Renal pelvis (tissue), 12 donors: ENCODE data around the gene COBLL1. TPM values are rescaled to one million over a fixed set of nuclear protein-coding genes. Genes with fewer than 3 reads are reported as not detected.
A peak's percentile ranks its signal among the peaks of the same experiment; 100 is the strongest.

Source experiments
- DNase-seq: peaks from one replicate; pipeline ENCODE4 v3.0.0-alpha.2; 2013
- long read RNA-seq, 16 experiments: transcript quantifications; one replicate each; lab custom pipeline, GENCODE V29; 2026
- polyA plus RNA-seq, 3 donors: library from polyadenylated mRNA; unstranded; fragments of 120-200 nt; gene quantifications; one replicate each; pipeline ENCODE4 v1.2.1, GENCODE V29; 2013; ENCODE audit not compliant: insufficient read length in 3 of 3

COBLL1 gene, protein sequence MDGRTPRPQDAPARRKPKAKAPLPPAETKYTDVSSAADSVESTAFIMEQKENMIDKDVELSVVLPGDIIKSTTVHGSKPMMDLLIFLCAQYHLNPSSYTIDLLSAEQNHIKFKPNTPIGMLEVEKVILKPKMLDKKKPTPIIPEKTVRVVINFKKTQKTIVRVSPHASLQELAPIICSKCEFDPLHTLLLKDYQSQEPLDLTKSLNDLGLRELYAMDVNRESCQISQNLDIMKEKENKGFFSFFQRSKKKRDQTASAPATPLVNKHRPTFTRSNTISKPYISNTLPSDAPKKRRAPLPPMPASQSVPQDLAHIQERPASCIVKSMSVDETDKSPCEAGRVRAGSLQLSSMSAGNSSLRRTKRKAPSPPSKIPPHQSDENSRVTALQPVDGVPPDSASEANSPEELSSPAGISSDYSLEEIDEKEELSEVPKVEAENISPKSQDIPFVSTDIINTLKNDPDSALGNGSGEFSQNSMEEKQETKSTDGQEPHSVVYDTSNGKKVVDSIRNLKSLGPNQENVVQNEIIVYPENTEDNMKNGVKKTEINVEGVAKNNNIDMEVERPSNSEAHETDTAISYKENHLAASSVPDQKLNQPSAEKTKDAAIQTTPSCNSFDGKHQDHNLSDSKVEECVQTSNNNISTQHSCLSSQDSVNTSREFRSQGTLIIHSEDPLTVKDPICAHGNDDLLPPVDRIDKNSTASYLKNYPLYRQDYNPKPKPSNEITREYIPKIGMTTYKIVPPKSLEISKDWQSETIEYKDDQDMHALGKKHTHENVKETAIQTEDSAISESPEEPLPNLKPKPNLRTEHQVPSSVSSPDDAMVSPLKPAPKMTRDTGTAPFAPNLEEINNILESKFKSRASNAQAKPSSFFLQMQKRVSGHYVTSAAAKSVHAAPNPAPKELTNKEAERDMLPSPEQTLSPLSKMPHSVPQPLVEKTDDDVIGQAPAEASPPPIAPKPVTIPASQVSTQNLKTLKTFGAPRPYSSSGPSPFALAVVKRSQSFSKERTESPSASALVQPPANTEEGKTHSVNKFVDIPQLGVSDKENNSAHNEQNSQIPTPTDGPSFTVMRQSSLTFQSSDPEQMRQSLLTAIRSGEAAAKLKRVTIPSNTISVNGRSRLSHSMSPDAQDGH
- 100 to 1,000 TPM; 103 to 160 (median 119) TPM for polyA plus RNA-seq
- long read RNA-seq, donor 1, full-length matches to known transcripts: 7 of 7 reads
- long read RNA-seq, donor 1, partial matches to known transcripts: 0 of 7 reads
- long read RNA-seq, donor 1, other reads (novel, unspliced or antisense): 0 of 7 reads
- long read RNA-seq, donor 2, full-length matches to known transcripts: 8 of 8 reads
- long read RNA-seq, donor 2, partial matches to known transcripts: 0 of 8 reads
- long read RNA-seq, donor 2, other reads (novel, unspliced or antisense): 0 of 8 reads
- long read RNA-seq, donor 3, full-length matches to known transcripts: 18 of 18 reads
- long read RNA-seq, donor 3, partial matches to known transcripts: 0 of 18 reads
- long read RNA-seq, donor 3, other reads (novel, unspliced or antisense): 0 of 18 reads
- long read RNA-seq, donor 4, full-length matches to known transcripts: 10 of 10 reads
- long read RNA-seq, donor 4, partial matches to known transcripts: 0 of 10 reads
- long read RNA-seq, donor 4, other reads (novel, unspliced or antisense): 0 of 10 reads
- long read RNA-seq, donor 5, full-length matches to known transcripts: 8 of 8 reads
- long read RNA-seq, donor 5, partial matches to known transcripts: 0 of 8 reads
- long read RNA-seq, donor 5, other reads (novel, unspliced or antisense): 0 of 8 reads
- long read RNA-seq, donor 6, full-length matches to known transcripts: 12 of 12 reads
- long read RNA-seq, donor 6, partial matches to known transcripts: 0 of 12 reads
- long read RNA-seq, donor 6, other reads (novel, unspliced or antisense): 0 of 12 reads
- long read RNA-seq, donor 7, full-length matches to known transcripts: 17 of 28 reads
- long read RNA-seq, donor 7, partial matches to known transcripts: 11 of 28 reads
- long read RNA-seq, donor 7, other reads (novel, unspliced or antisense): 0 of 28 reads
- long read RNA-seq, donor 8, full-length matches to known transcripts: 1 of 1 reads
- long read RNA-seq, donor 8, partial matches to known transcripts: 0 of 1 reads
- long read RNA-seq, donor 8, other reads (novel, unspliced or antisense): 0 of 1 reads
- long read RNA-seq, donor 9, full-length matches to known transcripts: 14 of 14 reads
- long read RNA-seq, donor 9, partial matches to known transcripts: 0 of 14 reads
- long read RNA-seq, donor 9, other reads (novel, unspliced or antisense): 0 of 14 reads
- long read RNA-seq, donor 10, full-length matches to known transcripts: 11 of 11 reads
- long read RNA-seq, donor 10, partial matches to known transcripts: 0 of 11 reads
- long read RNA-seq, donor 10, other reads (novel, unspliced or antisense): 0 of 11 reads
- long read RNA-seq, donor 11, full-length matches to known transcripts: 11 of 18 reads
- long read RNA-seq, donor 11, partial matches to known transcripts: 7 of 18 reads
- long read RNA-seq, donor 11, other reads (novel, unspliced or antisense): 0 of 18 reads
- long read RNA-seq, donor 12, full-length matches to known transcripts: 20 of 20 reads
- long read RNA-seq, donor 12, partial matches to known transcripts: 0 of 20 reads
- long read RNA-seq, donor 12, other reads (novel, unspliced or antisense): 0 of 20 reads
- long read RNA-seq, donor 13, full-length matches to known transcripts: 12 of 12 reads
- long read RNA-seq, donor 13, partial matches to known transcripts: 0 of 12 reads
- long read RNA-seq, donor 13, other reads (novel, unspliced or antisense): 0 of 12 reads
- long read RNA-seq, donor 14: 0 reads
- long read RNA-seq, donor 15, full-length matches to known transcripts: 11 of 11 reads
- long read RNA-seq, donor 15, partial matches to known transcripts: 0 of 11 reads
- long read RNA-seq, donor 15, other reads (novel, unspliced or antisense): 0 of 11 reads
- long read RNA-seq, donor 16, full-length matches to known transcripts: 20 of 25 reads
- long read RNA-seq, donor 16, partial matches to known transcripts: 0 of 25 reads
- long read RNA-seq, donor 16, other reads (novel, unspliced or antisense): 5 of 25 reads

DNA sequence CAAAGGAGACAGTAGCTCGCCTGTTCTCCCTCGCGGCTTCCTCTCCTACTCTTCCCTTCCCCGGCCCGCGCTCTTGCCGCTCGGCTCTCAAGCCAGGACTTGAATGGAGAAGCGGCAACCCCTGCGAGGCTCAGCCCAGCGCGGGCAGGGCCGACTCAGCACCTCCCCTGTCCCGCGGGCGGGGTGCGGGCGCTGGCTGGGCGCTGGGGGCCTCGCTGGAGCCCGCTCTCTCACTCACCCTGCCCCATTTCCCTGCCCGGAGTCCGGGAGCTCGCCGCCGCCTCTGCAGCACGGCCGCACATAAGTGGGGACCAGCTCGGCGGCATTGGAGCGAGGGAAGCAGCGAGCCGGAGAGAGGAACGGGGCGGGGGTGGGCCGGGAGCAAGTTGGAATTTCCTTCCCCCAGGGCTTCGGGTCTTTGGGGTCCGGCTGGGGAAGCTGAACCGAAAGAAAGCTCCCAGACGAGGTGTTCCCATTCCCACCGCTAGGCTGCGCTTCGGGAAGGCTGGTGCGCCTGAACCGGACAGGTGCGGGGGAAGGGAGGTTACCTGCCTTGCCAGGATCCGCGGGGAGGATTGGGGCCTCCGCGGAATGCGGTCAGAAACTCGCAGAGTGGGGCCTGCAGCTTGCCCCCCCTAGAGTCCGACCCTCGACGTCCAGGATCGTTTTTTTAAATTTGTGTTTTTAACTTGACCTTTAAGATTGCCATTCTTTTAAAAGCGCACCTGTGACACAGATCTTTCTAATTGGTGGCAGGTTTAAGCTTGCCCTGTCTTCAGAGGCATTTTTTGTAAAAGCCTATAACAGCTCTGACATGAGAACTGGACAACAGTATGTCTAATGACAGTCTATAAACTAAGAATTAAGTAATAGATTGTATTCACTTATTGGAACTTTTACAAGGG, at the start of gene COBLL1:
Gene COBLL1 (minus strand): TSS at position 105 of the 905 bp plus-strand sequence. CDS start 627 bp downstream, outside the sequence.
- peak; percentile 89 for DNase-seq

DNA sequence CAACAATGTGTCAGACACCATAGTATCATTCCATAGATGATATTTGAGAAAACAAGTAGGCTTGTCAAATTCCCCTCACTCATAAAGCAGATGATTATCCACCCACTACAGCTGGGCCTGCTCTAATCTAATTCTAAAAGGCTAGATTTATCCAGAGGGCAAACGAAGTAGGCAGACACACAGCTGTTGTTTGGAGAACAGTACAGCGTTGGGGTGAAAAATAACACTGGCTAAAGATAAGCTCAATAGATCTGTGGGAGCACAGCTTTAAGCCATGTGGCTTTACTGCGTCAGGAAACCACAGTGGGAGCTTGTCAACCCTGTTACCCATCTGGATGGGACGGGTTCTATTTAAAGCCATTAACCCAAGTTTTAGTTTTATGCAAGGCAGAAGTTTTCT, 48.9 kb upstream of the COBLL1 start:
- DNase-seq: no peak

DNA sequence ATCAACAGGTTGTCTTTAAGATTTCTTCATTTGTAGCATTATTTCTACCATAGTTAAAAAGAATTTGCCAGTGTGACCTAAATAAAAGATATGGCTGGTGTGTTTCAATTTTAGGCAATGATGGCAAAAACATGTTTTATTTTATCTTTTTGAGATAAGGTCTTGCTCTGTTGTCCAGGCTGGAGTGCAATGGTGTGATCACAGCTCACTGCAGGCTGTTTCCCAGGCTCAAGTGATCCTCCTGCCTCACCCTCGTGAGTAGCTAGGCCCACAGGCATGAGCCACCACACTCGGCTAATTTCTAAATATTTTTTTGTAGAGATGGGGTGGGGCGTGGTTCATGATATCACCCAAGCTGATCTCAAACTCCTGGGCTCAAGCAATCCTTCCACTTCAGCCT, 47.0 kb upstream of the COBLL1 start:
- no peak for DNase-seq

DNA sequence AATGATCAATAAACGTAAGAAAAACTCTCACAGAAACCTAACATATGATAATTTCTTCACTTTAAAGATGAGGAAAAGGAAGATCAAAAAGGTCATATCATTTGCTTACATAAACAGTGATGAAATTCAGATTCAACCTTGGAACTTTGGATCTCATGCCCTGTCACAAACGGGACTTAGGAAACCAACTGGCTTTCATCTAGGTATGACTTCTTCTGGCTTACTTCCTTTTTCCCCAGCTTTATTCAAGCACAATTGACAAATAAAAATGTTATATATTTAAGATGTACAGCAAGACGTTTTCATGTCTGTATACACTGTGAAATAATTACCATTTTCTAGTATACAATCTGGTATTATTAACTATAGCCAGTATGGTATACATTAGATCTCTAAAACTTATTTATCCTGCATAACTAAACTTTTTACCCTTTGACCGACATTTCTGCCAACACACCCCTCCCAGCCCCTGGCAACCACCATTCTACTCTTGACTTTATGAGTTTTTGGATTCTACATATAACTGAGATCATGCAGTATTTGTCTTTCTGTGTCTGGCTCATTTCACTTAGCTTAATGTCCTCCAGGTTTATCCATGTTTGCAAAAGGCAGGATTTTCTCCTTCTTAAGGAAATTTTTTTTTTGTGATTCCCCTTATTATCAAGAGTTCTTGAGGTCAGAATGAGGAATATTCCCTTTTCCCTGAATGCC, 46.0 kb upstream of the COBLL1 start:
- no peak for DNase-seq

DNA sequence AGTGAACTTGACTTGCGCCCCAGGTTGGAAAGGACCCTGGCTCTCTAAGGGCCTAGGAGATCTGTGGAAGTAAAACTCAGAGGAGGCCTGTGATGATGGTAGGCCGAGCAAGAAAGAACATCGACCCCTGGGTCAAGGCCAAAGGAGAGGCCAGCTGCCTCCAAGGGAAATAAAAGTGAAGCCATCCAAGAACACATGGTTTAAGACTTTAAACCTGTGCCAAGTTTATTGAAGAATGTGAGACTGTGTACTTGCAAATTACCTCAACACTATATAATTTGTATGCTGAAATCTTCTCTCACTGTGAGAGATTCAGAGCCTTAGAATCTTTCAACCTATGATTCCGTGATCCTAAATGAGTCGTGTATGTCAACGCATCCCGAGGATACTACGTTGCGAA, 40.7 kb upstream of the COBLL1 start:
- no peak for DNase-seq

DNA sequence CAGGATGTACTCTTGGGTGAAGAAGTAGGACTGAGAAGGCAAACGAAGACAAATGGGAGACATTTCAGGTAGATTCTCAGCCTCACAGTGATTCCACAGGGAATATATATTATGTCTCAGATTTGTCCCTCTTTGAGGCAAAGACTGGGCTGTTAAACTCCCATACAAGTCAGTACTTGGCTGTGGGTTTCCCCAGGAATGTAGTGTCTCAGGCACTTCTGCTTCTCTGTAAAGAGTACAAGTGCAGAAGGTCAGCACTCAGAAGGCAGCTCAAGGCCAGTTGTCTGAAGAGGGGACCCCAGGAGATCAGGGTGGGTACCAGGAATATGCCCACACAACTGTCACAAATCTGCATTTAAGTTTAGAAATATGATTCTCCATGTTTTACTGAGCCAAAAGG, 39.9 kb upstream of the COBLL1 start:
- DNase-seq: no peak

DNA sequence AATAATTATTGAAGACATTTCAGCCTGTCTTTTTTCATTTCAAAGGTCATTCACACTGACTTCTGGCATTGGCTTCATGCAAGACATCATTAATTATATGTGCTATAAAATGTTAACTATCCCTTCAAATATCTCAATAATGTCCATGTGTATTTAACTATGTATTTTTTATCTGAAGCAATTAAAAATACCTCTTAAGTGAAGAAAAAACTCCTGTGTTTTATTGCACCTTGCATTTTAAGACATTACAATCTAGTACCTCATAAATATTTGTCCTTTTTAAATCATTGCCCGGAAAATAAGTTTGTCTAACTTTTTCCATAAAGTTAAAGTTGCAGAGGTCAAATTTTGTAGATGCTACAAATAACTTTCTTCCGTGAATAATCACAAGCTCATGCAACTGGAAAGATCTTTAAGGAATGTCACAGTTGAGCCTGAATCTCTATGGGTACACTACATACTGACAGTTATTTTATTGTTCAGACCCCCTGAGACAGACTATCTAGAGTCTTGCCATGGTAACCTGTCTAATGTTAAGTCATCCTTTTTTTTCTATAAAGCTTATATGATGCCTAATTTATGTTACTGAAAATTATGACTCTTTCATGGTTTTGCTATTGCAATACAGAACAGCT, 38.4 kb upstream of the COBLL1 start:
- no peak for DNase-seq

DNA sequence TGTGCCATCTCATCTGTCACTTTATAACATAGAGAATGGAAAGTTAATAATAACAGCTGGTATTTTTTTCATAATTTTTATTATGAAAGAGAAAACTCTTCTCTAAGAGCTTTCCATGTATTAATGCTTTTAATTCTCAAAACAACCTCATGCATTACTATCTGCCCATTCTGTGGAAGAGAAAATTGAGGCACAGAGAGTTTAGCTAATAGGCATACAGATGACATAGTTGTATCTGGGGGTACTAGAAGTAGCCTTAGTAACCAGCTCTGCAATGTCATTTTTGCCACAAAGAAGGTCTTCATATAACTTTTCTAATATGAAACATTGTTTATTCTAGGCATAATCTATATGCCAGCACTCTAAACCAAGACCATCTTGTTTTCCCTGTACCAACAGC, 36.3 kb upstream of the COBLL1 start:
- no peak for DNase-seq

DNA sequence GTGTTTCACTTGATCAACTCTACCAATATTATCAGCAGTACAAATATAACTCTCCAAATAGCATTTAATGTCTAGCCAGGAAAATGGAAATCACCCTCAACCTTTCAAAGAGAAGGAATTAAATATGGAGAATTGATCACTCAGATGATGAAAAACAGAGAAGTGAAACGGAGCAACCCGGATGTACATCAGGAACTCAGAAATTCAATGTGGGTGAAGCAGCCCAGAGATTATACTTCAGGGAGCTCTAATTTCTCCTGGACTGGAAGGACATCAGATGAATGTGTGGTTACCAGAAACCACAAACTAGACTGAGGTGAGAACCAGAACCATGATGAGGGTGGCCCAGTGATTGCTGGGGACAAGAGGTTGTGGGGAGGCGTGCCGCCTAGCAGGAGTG, 35.5 kb upstream of the COBLL1 start:
- DNase-seq: no peak

DNA sequence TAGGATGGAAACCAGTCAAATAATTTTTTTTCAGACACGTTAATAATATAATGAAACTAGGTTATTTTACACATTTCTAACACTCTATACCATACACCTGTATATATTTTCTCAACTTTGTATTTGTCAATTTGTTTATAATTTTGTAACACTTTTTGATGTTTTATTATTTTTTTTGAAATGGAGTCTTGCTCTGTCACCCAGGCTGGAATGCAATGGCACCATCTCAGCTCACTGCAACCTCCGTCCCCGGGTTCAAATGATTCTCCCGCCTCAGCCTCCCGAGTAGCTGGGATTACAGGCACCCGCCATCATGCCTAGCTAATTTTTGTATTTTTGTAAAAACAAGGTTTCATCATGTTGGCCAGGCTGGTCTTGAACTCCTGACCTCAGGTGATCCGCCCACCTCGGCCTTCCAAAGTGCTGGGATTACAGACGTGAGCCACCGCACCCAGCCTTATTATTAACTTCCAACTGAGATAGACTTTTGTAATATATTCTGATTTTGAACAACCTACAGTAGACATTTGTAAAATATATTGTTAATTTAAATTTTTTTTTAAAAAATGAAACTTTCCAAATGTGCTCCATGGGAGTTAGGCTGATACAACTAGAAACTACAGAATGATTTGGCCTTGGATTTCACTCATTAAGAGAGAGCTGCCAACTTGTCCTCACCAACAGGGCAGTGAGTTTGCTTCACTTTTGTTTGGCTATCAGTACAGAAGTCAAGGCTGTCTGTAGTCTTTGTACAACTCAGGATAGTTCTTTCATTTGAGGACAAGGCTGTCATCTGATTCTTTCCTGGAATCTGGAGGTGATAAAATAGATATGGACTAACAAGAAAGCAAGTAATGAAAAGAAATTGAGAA, 33.9 kb upstream of the COBLL1 start:
- no peak for DNase-seq

DNA sequence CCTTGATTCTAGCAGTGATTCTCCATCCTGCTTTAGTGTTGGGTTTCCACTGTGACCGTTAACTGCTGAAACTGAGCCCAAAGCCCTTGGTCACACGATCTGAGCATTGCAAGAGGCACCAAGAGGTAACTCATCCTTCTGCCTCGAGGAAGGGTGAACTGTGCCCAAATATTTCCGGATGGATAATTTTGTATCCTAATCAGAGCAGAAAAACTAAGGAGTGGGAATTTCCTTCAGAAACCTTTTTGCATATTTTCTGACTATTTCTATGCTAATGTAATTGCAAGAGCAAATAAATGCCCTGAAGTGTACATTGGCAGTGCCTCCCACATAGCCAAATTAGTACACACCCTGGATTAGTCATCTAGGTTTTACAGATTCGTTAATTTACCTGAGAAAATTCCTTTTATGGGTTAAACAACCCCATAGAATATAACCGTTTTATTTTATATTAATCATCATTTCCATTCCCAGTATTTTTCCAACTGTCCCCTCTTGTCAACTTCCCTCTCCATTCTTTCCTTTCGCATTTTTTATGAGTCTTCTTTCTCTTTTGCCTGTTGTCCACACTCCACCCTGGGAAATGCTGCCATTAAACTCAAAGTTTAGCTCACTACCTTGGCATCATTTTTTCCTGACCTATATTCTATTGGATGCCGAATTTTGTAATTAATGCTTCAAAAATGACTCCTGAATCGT, 31.7 kb upstream of the COBLL1 start:
- no peak for DNase-seq

DNA sequence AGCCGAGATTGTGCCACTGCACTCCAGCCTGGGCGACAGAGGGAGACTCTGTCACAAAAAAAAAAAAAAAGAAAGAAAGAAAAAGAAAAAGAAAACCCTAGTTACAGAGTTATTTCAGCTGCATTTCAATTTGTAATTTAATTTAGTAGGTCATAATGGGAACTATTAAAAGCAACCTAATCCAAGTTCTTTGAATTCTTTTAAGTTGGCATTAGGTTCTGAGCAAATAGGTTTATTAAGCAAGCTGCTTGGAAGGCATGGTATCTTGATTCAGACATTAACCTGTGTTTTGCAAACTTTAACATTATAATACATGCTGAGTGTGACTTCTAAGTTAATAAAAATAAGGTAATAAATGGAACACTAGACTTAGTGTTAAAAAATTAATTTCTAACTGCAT, 29.8 kb upstream of the COBLL1 start:
- no peak for DNase-seq

DNA sequence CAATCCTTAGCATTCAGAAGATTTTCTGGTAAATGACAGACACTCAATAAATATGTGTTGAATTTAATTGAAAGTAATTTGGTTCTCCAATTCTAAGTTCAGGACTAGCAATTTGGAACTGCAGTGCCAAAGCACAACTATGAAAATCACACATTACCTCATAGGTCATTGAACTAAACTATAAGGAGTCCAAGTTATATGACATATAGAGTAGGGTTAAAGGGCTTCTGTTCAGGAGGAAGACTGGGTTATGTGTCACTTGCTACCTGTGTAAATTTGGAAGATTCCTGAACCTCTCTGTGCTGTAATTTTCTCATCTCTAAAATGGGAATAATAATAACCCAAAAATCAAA, 27.8 kb upstream of the COBLL1 start:
- no peak for DNase-seq
